GM12872 (cell line): ENCODE data around the gene SPECC1L.

ENCODE experiments used
- CTCF ChIP-seq: IDR thresholded peaks from 3 replicates; pipeline ENCODE4 v1.5.1; 2011; ENCODE audit warnings: low read depth, mild to moderate bottlenecking, low read length, moderate library complexity; ENCODE audit not compliant: insufficient read depth

SPECC1L gene

GRCh38 chr22:24450610-24451009 lies 180.0 kb downstream of the SPECC1L start:
- TF ChIP-seq CTCF = no peak

GRCh38 chr22:24451162-24451561 lies 180.5 kb downstream of the SPECC1L start:
- TF ChIP-seq CTCF = no peak

GRCh38 chr22:24453853-24454252 lies 183.2 kb downstream of the SPECC1L start:
- TF ChIP-seq CTCF = no peak

GRCh38 chr22:24455039-24455438 lies 184.4 kb downstream of the SPECC1L start:
- no peak for TF ChIP-seq CTCF

- TF ChIP-seq CTCF = no peak
Measured at GRCh38 chr22:24455751-24456426, 185.3 kb downstream of the SPECC1L start.

- TF ChIP-seq CTCF = no peak
Measured at GRCh38 chr22:24457894-24458420, 187.3 kb downstream of the SPECC1L start.

GRCh38 chr22:24459911-24460310 lies 189.3 kb downstream of the SPECC1L start:
- TF ChIP-seq CTCF = no peak
